HG03159 (cell line): Measurements from ENCODE around the gene GPR34.
A peak's percentile ranks its signal among the peaks of the same experiment; 100 is the strongest.
"Not testable (repeated sequence)": the region's sequence is repeated elsewhere in the genome, so short reads cannot be mapped to it uniquely, and the experiment has no call there.

Experiments used
- ATAC-seq: cut with Tn5 transposase; IDR thresholded peaks from one replicate; pipeline ENCODE4 v1.9.1; 2021; ENCODE audit warnings: mild to moderate bottlenecking, moderate library complexity; ENCODE audit not compliant: unreplicated experiment

The GPR34 gene

GRCh38 chrX:41692162-41692749 is 3.5 kb downstream of the GPR34 start:
- ATAC-seq, result no peak

- no peak for ATAC-seq
Observed at GRCh38 chrX:41693024-41693423, 4.3 kb downstream of the GPR34 start.

GRCh38 chrX:41695426-41695825 is 6.7 kb downstream of the GPR34 start:
- ATAC-seq, result no peak

DNA sequence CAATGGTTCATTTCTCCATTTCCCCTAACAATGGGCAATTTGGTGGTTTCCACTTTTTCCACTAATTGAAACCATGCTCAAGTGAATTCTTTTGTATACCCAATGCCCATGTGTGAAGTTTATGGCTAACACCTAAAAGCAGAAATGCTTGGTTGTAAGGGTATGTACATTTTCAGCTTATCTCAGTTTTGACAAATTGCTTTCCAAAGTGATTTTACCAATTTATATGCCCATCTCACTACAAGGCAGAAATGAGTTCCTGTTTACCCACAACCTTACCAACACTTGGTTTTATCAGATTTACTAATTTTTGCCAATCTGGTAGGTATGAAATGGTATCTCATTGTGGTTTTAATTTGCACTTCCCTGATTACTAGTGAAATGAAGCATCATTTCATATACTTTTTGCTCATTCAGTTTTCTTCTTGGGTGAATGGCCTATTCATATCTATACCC is 14.8 kb downstream of the GPR34 start:
- no peak for ATAC-seq

DNA sequence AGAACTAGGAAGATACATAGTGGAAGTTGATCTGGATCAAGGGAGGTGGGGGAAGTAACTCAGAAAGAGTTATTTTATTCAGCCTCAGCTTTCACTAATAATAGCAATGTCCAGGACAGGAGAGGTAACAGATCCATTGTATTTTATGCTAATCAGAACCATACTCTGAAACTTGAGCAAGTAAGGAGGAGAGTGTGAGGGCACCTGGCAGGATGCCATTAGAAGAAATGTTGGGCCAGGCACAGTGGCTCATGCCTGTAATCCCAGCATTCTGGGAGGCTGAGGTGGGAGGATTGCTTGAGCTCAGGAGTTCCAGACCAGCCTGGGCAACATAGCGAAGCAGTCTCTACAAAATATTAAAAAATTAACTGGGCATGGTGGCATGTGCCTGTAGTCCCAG is 16.3 kb downstream of the GPR34 start:
- ATAC-seq, result no peak

DNA sequence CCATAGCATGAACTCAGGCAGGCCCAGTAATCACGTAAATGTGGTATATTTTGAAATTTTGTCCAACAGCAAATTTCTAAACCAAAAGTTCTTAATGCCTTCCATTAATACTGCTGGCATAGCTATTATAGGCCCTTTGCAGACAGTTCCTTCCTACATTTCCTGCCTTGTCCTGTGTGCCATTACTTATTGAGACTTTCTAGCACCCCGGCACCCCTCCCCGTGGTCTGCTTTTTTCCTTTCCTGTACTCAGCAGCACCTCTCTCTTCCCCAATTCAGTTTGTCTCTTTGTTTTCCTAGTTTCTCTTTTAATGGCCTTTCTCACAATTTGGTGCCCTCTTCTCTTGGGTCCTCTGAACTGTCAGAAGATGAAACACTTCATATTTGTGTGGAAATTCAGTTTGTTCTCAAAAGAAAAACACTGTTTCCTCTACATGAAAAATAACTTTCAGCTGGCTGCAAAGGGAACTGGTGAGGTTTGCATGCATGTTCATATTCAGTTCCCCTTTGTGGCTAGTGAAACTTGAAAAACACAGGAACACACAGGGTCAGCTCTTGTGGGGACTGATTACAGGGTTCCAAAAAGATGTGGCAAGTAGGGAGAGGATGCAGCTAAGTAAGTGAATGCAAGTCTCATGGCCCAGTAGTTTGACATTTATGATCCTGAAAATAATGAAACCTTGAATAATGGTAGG is 17.1 kb downstream of the GPR34 start:
- peak; percentile 91 for ATAC-seq

DNA sequence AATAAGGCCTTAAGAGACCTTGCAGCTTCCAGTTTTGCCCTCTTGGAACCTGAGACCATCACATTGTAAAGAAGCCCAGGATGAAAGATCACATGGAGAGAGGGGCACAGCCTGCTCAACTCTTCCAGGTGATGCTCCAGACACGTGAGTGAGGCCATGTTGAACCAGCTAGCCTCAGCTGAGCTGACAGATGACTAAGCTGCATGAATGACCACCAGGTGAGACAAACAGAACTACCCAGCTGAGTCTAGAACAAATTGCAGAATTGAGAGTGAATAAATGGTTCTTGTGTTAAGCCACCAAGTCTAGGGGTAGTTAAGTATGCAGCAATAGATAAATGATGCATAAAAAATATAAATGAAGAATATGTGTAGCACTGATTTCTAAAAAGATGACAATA is 18.4 kb downstream of the GPR34 start:
- ATAC-seq, result no peak

- no peak for ATAC-seq
Observed at GRCh38 chrX:41708486-41708885, 19.7 kb downstream of the GPR34 start.

DNA sequence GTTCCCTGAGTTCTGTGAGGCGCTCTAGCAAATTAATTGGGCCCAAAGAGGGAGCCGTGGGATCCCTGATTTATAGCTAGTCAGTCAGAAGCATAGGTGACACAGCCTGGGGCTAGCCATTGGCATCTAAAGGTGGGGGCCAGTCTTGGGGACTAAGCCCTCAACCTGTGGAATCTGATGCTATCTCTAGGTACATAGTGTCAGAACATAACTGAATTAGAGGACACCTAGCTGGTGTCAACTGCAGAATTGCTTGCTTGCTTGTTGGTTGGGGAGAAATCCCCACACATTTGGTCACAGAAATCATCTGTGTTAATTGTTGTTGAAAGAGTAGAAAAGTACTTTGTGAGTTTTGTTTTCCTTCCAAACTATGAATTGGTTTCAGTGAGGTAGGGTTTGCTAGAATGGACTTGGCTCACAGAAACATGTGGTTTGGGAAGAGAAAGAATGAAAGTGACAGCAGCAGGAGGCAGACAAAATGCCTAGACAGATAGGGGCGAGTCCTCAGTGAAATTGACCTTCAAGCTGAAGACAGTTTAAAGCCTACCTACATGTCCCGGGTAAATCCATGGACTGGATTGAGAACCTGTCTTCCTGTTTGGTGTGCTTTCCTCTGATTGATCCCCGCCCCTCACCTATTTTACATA is 22.4 kb downstream of the GPR34 start:
- no peak for ATAC-seq

GRCh38 chrX:41716222-41716621 is 27.4 kb downstream of the GPR34 start:
- ATAC-seq, result no peak

DNA sequence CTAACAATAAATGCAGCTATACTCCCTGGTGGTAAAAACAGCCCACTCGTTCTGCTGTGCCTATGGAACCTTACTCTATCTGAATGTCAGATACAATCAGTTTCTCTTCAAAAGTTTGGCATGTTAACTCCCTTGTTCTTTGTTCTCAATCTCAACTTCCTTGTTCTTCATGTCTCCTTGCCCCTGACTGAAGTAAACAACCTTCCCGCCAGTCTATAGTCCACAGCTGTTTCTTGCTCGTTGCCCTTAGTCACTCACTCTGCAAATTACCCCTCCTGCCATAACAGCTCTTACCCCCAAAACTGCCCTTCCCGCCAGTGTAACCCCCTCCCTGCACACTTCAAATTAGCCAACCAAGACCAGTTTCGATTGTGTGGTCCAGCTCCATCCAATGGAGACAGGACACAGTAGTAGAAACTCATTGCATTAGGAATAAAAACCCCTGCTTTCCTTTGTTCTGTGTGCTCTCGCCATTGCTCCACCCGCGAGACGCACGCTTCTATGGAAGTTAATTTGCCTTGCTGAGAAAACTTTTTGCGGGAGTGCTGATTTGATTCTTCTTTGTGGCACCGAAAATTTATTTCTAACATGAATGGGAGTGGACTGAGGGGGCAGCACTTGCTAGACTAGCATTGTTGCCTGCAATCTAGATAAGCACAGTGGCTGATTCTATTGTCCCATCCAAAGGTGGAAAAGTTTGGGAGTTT is 28.1 kb downstream of the GPR34 start:
- no peak for ATAC-seq

GRCh38 chrX:41718481-41719235 is 29.9 kb downstream of the GPR34 start:
- no peak for ATAC-seq

- not testable (repeated sequence) for ATAC-seq
Observed at GRCh38 chrX:41719610-41720009, 30.8 kb downstream of the GPR34 start.

- ATAC-seq, result peak; percentile 88
Observed at GRCh38 chrX:41720125-41720779, 31.5 kb downstream of the GPR34 start.

DNA sequence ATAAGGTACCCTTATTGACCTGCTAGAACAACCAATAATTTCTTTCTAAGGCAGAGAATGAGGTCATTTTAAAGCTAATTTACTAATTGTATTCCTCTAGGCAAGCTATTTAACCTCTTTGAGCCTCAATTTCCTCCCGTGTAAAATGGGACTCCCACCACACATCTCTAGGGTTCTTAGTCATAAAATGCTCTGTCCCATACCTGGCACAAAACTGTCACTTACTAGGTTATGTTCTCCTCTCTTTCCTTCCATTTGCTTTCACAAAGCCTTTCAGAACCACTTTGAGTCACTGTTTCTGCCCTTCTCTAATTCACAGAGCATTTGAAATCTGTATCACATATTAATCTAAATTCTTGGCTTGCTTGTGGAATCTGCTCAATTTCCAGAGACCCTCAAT is 32.8 kb downstream of the GPR34 start:
- ATAC-seq, result no peak

DNA sequence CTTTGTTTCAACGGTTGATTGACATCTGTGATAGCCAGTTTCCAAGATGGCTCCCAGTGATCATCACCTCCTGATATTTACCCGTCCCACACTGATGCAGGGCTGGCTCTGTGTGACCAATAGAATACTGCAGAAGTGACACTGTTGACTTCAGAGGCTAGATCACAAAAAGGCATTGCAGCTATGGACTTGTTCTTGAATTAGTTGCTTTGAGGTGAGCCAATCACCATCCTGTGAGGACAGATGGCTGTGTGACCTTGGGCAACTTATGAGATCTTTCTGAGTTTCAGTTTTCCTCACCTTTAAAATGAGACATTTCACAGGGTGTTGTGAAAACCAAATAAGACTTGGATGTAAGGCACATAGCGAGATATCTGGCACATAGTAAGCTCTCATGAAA is 33.4 kb downstream of the GPR34 start:
- ATAC-seq, result no peak

DNA sequence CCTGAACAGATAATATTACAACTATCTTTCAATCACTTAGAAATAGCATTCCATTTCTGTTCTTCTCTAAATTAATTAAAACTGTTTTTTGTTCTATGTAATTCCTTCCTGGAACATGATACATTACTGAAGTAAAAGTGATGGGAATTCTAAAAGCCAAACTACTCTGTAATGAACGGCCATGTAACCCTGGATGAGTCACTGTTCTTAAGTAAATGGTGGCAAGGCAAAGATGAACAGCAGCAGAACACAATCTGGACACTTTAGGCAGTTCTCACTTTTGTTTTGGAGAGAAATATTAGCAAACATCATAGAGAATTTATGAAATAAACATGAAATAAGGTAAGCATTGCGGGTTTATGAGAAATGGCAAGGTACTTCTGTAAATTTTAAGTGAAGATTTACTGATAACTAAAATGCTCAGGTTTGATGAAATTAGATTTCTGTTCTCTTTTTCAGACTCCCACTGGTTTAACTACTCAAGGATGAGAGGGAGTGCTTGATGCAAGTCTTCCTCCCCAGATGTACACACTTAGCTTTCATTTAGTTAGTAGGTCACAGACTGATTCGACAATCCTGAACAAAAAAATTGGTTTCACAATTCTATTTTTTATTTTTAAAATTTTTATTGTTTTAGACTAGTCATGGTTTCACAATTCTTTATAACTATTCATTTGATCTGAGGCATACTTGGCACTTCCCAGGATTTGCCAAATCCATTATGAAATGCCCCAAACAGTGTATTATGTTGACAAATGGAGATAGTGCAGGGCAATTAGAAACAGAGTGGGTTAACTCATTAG is 34.2 kb downstream of the GPR34 start:
- ATAC-seq, result no peak

- no peak for ATAC-seq
Observed at GRCh38 chrX:41723826-41724225, 35.1 kb downstream of the GPR34 start, which contains the start of gene GPR82. Gene GPR82, plus strand, starts transcription at chrX:41724181. Its CDS starts 2,846 bp downstream, at chrX:41727027.

- ATAC-seq, result no peak
Observed at GRCh38 chrX:41728125-41728524, 39.4 kb downstream of the GPR34 start.
